Occipital lobe (tissue), 2 donors: ENCODE results near the gene TGFBRAP1. TPM values are rescaled to one million over a fixed set of nuclear protein-coding genes. Genes with fewer than 3 reads are reported as not detected.
"Not testable (repeated sequence)": the region's sequence is repeated elsewhere in the genome, so short reads cannot be mapped to it uniquely, and the experiment has no call there.

Source experiments
- DNase-seq: peaks from one replicate; lab custom pipeline; 2025; lab: John Stamatoyannopoulos, UW
- total RNA-seq: library from RNA; depleted of rRNA; stranded (reverse); fragments of >200 nt; gene quantifications from one replicate; pipeline ENCODE4 v1.2.3, GENCODE V29; 2014

The TGFBRAP1 gene
- total RNA-seq, 1 donor from 2014 or later = 25.0 TPM

DNA sequence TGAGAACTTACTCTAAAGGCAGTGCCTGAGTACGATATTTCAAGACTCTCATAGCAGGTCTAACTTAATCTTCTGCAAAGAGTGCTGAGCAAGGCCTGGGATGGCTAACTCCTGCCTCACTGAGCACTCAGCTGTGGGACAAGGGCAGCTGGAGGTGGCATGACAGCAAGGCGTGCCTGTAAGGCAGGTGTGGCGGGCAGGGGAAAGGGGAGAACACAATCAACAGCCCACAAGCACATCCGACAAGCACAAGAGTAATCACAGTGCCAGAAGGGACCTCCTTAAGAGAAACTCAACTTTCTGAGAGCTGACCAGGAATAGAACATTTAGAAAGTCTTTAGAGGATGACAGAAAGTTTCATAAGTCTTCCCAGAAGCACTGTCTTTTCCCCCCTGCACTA is 46.0 kb downstream of the TGFBRAP1 start:
- DNase-seq = no peak

DNA sequence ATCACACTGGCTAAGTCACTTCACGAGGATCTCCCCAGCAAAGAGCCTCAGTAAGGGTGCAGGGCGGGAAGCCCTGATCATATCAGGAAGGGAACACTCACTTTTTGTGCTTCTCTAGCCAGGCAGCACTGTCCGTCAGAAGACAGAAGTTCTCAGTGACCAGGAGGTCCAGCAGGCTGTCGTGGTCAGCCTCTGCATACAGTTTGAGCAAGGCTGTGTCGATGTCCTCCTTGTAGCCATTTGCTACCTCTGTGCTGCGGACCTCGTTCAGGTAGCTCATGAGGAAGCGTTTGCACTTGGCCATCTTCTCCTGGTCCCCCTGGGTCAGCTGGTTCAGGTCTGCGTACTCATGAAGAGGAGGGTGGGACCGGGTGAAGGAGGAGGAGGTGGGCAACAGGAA is 49.3 kb downstream of the TGFBRAP1 start:
- DNase-seq = no peak

DNA sequence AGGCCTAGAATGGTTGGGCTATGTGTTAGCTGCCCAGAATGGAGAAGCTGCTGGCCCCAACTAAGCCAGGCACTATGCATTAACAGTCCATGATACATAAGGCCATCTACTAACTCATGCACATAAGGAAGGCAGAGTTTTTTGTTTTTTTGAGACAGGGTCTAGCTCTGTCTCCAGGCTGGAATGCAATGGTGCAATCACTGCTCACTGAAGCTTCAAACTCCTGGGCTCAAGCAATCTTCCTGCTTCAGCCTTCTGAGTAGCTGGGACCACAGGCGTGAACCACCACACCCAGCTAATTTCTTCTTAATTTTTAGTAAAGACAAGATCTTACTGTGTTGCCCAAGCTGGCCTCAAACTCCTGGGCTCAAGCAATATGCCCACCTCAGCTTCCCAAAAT is 50.4 kb downstream of the TGFBRAP1 start:
- no peak for DNase-seq

DNA sequence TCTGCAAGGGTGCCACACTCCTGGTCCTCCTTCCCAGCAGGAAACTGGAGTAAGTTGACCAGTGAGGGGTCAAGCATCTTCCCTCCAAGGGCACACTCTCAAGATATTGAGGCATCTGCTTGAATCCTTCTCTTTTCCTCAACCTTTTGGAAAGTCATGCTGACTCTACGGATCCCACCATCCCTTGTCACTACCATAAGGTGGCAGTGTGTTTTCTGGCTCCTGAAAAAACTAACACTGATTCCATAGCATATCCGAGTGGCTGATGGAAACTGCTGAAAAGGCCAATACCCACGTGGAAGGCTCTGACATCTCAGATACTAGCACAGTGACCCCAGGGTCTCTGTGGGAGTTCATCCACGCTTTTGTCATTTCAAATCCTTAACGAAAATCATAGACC is 50.9 kb downstream of the TGFBRAP1 start:
- DNase-seq = no peak

DNA sequence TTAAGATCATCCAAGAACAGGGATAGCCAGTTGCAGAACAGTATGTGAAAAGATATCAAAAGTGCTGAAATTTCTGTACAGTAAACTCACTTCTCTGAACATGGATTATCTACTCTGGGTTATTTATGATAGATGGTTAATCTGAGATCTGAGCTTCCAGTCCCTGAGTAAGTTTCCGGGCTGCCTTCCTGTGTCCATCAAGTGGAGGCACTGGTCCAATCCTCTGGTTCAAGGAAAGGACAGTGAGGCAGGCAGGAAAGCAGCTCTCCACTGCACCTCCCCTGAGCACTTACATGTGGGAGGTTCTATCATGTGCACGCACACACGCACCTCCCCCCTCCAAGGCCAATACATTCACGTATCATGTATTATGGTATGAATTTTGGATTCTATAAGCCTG is 55.5 kb downstream of the TGFBRAP1 start:
- no peak for DNase-seq

GRCh38 chr2:105272176-105272575 is 57.4 kb downstream of the TGFBRAP1 start:
- DNase-seq = no peak

- DNase-seq = no peak
Observed at GRCh38 chr2:105271393-105272045, 58.0 kb downstream of the TGFBRAP1 start.

GRCh38 chr2:105269426-105269825 is 60.1 kb downstream of the TGFBRAP1 start:
- no peak for DNase-seq

GRCh38 chr2:105262651-105263091 is 66.9 kb downstream of the TGFBRAP1 start:
- no peak for DNase-seq

- DNase-seq = no peak
Observed at GRCh38 chr2:105261061-105261460, 68.5 kb downstream of the TGFBRAP1 start.

DNA sequence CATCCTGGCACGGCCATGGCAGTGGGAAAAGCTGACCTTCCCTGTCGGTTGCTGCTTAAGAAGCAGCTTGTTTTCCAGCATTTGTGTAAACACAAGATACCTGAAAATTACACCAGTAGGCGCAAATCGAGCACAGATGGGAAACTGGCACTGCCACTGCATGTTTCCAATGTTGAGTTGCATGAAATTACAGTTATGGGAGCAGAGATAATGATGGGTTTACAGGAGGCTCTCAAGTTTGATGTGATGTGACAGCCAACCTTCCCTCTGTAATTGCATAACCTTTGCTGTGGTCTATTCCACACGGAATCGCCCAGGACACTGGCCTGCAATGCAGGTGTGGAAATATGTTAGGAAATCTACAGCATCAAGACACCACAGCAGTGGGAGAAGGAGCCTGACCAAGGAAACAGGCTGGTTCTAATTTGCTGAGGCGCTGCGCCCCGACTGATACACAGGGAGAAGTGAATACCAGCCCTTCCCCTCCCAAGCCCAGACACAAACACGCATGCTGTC is 70.6 kb downstream of the TGFBRAP1 start:
- no peak for DNase-seq

DNA sequence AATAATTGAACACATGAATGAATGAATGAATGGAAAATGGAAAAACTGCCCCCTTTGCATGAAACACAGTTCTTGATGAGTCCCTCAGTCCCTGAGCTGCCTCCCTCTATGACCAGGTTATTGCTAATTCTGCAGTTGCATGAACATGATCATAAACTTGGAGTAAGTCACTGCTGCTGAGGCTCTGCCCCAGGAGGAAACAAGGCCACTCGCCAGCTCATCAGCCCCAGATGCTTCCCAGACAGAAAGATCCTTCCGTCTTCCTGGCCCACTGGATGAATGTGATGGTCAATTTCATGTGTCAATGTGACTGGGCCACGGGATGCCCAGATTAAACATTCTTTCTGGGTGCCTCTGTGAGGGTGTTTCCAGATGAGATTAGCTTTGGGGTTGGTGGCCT is 71.6 kb downstream of the TGFBRAP1 start:
- DNase-seq = no peak

GRCh38 chr2:105256431-105257047 is 73.0 kb downstream of the TGFBRAP1 start:
- DNase-seq = no peak

GRCh38 chr2:105255979-105256378 is 73.6 kb downstream of the TGFBRAP1 start:
- no peak for DNase-seq

GRCh38 chr2:105254531-105255210 is 74.9 kb downstream of the TGFBRAP1 start:
- DNase-seq = no peak

- no peak for DNase-seq
Observed at GRCh38 chr2:105252271-105252670, 77.3 kb downstream of the TGFBRAP1 start.

DNA sequence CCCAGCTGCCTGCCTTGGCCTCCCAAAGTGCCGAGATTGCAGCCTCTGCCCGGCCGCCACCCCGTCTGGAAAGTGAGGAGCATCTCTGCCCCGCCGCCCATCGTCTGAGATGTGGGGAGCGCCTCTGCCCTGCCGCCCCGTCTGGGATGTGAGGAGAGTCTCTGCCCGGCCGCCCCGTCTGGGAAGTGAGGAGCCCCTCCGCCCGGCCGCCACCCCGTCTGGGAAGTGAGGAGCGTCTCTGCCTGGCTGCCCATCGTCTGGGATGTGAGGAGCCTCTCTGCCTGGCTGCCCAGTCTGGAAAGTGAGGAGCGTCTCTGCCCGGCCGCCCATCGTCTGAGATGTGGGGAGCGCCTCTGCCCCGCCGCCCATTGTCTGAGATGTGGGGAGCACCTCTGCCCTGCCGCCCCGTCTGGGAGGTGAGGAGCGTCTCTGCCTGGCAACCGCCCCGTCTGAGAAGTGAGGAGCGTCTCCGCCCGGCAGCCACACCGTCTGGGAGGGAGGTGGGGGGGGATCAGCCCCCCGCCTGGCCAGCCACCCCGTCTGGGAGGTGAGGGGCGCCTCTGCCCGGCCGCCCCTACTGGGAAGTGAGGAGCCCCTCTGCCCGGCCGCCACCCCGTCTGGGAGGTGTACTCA is 78.4 kb downstream of the TGFBRAP1 start:
- DNase-seq = not testable (repeated sequence)

DNA sequence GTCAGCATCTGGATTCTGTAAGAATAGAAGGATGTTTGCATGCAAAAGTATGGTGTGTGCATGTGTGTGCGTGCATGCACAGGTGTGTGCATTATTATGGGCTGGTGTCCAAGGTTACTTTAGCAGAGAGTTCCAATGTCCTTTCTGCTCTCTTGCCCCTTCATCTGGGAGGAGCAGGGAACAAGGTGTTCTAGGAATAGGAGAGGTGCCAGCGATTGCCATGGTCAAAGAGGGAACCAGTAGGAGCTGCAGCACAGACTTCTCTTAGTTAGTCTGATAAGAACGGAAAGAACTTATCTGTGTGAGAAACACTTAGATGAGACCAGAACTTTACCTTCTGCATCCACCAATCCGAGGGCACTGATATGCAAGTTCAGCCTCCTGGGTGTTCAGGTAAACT is 79.6 kb downstream of the TGFBRAP1 start:
- no peak for DNase-seq

DNA sequence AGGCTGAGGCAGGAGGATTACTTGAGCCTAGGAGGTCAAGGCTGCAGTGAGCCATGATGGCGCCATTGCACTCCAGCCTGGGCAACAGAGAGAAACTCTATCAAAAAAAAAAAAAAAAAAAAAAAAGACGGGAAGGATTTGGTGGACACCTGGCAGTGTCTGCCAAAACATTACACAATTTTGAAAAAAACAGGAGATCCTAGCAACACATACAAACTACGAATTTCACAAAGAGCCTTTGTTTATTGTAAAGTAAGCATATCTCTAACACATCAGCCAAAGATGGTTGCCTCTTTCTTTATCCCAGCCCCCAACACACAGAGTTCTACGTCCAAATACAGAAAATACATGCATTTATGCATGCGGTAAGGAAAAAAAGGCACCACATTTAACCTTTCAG is 80.4 kb downstream of the TGFBRAP1 start:
- no peak for DNase-seq

GRCh38 chr2:105248316-105249070 is 81.0 kb downstream of the TGFBRAP1 start:
- DNase-seq = no peak

DNA sequence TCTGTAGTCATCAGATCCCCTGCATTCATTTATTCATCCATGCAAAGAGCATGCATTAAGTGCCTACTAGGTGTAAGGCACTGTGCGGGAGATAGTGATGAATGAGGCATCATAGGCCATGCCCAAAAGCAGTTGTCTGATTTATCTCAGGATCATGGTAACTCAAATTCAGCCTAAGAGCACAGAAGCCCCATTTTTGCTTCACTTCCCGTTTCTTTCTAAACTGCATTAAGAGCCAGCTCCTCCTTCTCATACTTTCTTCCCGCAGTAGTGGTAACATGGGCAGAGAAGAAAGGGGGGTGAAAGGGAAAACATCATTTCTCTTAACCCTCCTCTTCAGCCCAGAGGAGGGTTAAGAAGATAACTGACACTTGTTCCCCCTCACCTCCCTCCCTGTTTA is 85.1 kb downstream of the TGFBRAP1 start:
- DNase-seq = no peak
